Brain microvascular endothelial cell (primary cell): Measurements from ENCODE around the gene CLSTN3.

Source experiments
- DNase-seq: peaks from one replicate; pipeline ENCODE4 v3.0.0-alpha.2; 2020
- H3K27ac ChIP-seq: fragments of 250-450 bp; sonication (Bioruptor Pico); 2 replicates; pipeline ENCODE4 v1.5.1; 2020; ENCODE audit warnings: mild to moderate bottlenecking, moderate library complexity
- H3K27me3 ChIP-seq: fragments of 250-450 bp; sonication (Bioruptor Pico); replicated peaks from 2 replicates; pipeline ENCODE4 v1.5.1; 2020; ENCODE audit warnings: mild to moderate bottlenecking
- H3K36me3 ChIP-seq: fragments of 250-450 bp; sonication (Bioruptor Pico); replicated peaks from 2 replicates; pipeline ENCODE4 v1.5.1; 2020; ENCODE audit warnings: mild to moderate bottlenecking
- H3K4me3 ChIP-seq: 2 replicates; pipeline ENCODE4 v1.5.1; 2011; ENCODE audit warnings: low read depth, mild to moderate bottlenecking, control low read depth, low read length, moderate library complexity
- CTCF ChIP-seq: IDR thresholded peaks from 2 replicates; pipeline ENCODE4 v1.5.1; 2011; ENCODE audit warnings: low read depth, mild to moderate bottlenecking, moderate library complexity, low read length, control low read depth, inconsistent platforms; ENCODE audit errors: missing control alignments
- in situ Hi-C: cut with HindIII; loops from 2 replicates; pipeline ENCODE4 v1.10.0; 2017; ENCODE audit warnings: low sequenced_read_pairs, low pct_ligation_motif_present

The CLSTN3 gene

GRCh38 chr12:7130701-7131501 lies 730 bp downstream of the CLSTN3 start:
- Histone ChIP-seq H3K36me3 (no peaks in the 10 kb centered on the region), H3K27me3 (no peaks in the 10 kb centered on the region), H3K4me3 (peak overlapping the region; percentile 73), H3K27ac (no peak overlapping the region)
- in situ Hi-C loops, result no loop called here
- TF ChIP-seq CTCF, result peak; percentile 17
- DNase-seq, result no peak

GRCh38 chr12:7131502-7131866 lies 1.3 kb downstream of the CLSTN3 start:
- Histone ChIP-seq H3K36me3 (no peaks in the 10 kb centered on the region), H3K27ac (no peak overlapping the region), H3K4me3 (no peak overlapping the region), H3K27me3 (no peaks in the 10 kb centered on the region)
- DNase-seq, result no peak
- in situ Hi-C loops, result no loop called here
- no peak for TF ChIP-seq CTCF

- no peak for TF ChIP-seq CTCF
- in situ Hi-C loops, result no loop called here
- H3K27me3 ChIP-seq, result no peaks in the 10 kb centered on the region
- no peaks in the 10 kb centered on the region for H3K36me3 ChIP-seq
- no peak overlapping the region for H3K4me3 ChIP-seq
- no peak for DNase-seq
- H3K27ac ChIP-seq, result no peak overlapping the region
Measured at GRCh38 chr12:7134396-7135166, 4.4 kb downstream of the CLSTN3 start.

- in situ Hi-C loops, result no loop called here
- H3K4me3 ChIP-seq, result no peak overlapping the region
- no peak for DNase-seq
- no peak for TF ChIP-seq CTCF
- H3K36me3 ChIP-seq, result no peaks in the 10 kb centered on the region
- H3K27me3 ChIP-seq, result no peaks in the 10 kb centered on the region
- no peak overlapping the region for H3K27ac ChIP-seq
Measured at GRCh38 chr12:7136071-7136470, 5.9 kb downstream of the CLSTN3 start.

- Histone ChIP-seq H3K36me3 (no peaks in the 10 kb centered on the region), H3K27me3 (no peaks in the 10 kb centered on the region), H3K27ac (no peak overlapping the region), H3K4me3 (no peak overlapping the region)
- DNase-seq, result no peak
- TF ChIP-seq CTCF, result no peak
- in situ Hi-C loops, result no loop called here
Measured at GRCh38 chr12:7136676-7137075, 6.5 kb downstream of the CLSTN3 start.
